Amniotic epithelial cell (primary cell): ENCODE results near the gene PDE6A.
A peak's percentile ranks its signal among the peaks of the same experiment; 100 is the strongest.

Experiments used
- DNase-seq: peaks from one replicate; pipeline ENCODE4 v3.0.0-alpha.2; 2010; ENCODE audit warnings: low read depth

PDE6A gene

DNA sequence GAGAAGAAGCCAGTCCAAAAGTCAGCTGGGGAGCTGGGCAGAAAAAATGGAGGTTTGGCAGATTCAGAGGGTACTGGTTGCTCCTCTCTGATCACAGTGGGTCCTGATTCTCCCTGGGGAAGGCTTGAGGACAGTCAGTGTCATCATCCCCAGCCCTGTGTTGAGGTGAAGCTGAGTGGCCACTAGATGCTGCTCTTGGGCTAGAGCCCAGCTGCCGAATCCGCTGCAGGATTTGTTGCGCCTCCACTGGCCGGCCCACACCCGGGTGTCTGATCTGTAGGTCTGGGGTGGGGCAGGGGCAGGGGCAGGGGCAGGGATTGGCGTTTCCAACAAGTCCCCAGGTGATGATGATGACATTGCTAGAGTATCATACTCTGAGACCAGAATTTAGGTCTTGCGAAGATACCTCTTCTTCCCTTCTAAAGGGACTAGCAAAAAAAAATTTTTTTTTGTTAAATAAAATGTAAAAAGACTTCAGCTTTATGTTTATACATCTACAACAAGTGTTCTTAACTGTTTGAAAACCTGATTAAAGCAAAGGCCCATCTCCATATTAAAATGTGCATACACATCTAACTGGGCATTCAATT lies 106.8 kb downstream of the PDE6A start:
- DNase-seq, result peak; percentile 64

- no peak for DNase-seq
Measured at GRCh38 chr5:149836451-149837139, 108.0 kb downstream of the PDE6A start.

- DNase-seq, result peak; percentile 87
Measured at GRCh38 chr5:149834246-149834855, 110.2 kb downstream of the PDE6A start.

GRCh38 chr5:149833116-149833827 lies 111.3 kb downstream of the PDE6A start:
- no peak for DNase-seq

DNA sequence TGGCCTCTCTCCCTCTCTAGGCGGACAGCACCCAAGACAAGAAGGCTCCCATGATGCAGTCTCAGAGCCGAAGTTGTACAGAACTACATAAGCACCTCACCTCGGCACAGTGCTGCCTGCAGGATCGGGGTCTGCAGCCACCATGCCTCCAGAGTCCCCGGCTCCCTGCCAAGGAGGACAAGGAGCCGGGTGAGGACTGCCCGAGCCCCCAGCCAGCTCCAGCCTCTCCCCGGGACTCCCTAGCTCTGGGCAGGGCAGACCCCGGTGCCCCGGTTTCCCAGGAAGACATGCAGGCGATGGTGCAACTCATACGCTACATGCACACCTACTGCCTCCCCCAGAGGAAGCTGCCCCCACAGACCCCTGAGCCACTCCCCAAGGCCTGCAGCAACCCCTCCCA lies 112.0 kb downstream of the PDE6A start:
- DNase-seq, result no peak

DNA sequence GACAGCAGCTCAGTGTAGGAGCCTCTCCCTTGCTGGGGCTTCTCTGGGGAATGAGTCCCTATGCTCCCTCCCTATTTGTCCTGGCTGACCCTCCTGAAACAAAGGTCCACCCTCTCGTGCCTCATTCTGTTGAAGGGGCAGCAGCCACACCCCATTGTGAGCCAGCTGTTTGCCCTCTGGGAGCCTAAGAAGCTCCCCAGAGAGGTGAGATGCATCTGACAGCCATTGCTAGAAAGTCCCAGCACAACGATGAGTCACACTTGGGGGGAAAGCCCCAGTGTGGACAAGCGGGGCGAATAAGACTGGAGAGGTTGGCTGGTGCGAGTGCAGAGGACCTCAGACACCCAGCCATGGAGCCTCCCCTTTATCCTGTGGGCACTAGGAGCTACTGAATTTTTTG lies 113.1 kb downstream of the PDE6A start:
- DNase-seq, result peak; percentile 32

- DNase-seq, result no peak
Measured at GRCh38 chr5:149830579-149830978, 114.0 kb downstream of the PDE6A start.

DNA sequence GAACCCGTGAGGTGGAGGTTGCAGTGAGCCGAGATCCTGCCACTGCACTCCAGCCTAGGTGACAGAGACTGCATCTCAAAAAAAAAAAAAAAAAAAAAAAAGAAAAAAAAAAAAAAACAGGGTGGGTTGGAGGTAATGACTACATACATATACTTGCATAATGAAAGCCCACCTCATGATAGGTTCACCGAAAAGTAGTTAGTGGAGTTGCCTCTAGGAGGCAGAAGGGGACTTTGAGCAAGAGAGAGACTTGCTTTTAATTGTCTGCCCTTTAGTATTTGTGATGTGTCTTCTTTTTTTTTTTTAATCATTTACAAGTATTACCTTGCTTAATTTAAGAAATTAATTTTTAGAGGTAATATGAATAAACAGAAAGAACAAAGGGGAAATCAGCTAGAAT lies 114.6 kb downstream of the PDE6A start:
- peak; percentile 24 for DNase-seq

DNA sequence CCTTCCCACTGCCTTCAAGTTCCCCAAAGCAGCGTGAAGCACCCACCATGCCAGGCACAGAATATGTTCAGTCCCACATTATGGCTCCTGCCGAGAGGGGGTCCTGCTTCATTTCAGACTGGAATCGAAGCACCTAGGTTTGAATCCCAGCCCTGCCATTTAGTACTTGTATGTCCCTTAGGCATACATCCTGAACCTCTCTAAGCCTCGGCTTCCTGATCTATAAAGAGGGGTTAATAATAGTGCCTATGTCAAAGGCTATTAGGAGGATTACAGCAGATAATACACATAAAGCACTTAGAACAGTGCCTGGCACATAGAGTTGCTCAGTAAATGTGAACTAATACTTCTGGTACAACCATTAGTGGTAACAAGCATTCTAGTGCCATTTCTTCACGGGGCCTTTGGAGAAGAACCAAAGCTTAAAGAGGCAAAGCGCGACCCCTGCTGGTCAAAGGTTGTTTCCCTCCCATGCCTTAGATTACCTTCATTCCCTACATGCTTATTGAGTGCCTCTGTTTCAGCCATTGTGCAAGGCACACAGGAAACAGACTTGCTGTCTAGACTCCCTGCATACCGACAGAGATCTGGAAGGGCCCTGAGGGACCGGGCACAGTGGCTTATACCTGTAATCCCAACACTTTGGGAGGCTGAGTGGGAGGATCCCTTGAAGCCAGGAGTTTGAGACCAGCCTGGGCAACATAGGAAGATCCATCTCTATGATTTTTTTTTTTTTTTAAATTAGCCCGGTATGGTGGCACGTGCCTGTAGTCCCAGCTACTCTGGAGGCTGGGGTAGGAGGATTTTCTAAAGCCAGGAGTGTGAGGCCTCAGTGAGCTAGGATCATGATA lies 116.2 kb downstream of the PDE6A start:
- peak; percentile 93 for DNase-seq

GRCh38 chr5:149827546-149827945 lies 117.0 kb downstream of the PDE6A start:
- DNase-seq, result no peak

DNA sequence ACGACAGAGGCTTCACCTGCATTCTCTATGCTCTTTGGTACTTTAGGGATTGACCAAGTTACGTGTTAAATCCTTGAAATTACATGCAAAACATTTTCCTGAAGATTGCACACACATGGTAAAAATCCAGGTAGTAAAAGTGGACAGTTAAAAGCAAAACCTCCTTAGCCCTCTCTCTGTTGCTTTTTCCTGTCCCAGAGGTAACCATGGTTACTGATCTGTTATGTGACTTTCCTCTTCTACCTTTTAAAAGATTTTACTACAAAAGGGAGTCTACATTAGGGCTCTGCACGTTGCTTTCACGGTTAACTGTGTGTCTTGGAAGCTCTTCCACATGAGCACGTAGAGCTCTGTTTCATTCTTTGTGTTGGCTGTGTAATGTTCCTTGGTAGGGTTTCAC lies 117.5 kb downstream of the PDE6A start:
- DNase-seq, result no peak

DNA sequence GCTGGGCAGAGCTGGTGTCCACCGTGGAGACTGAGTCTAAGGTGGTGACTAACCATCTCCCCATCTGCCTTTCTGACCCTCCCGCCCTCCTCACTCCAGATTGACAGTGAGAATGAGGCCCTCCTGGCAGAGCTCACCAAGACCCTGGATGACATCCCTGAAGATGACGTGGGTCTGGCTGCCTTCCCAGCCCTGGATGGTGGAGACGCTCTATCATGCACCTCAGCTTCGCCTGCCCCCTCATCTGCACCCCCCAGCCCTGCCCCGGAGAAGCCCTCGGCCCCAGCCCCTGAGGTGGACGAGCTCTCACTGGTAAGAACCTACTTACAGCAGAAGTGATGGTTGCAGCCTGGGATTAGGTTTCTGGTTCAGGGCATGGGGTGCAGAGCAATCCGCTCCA lies 118.0 kb downstream of the PDE6A start:
- no peak for DNase-seq

DNA sequence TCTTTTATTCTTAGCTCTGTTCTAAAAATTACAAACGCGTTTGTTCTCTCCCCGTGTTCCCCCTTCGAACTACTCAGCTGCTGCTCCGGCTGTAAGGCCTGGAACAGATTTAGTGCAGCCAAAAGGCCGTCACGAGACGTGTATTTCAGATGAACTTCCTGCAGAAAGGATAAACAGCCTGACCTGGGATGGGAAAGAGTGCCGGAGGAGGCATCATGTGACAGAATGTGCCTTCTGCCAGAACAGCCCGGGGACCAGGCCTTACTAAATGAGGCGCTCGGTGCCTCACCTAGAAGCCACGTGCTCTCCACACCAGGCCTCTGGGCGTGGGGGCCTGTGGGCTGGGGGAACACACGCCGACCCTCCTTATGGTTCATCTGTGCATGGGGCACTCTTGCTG lies 119.7 kb downstream of the PDE6A start:
- no peak for DNase-seq

DNA sequence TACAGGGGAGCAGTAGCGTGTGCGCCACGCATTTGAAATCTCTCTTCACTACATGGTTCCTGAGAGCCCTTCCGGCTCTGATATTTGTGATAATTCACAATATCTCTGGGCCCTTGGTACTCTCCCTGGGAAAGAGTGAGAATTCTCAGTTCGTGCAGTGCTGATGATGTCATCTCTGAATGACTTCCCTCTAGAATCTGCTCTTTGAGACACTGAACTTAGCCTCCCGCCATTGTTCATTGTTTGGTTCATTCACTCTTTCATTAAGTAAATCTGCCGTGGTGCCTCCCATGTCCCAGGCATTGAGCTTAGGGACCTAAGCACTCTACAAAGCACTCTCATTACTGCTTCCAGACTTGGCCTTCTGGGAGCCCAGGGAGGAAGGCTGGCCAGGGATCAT lies 120.5 kb downstream of the PDE6A start:
- DNase-seq, result no peak

DNA sequence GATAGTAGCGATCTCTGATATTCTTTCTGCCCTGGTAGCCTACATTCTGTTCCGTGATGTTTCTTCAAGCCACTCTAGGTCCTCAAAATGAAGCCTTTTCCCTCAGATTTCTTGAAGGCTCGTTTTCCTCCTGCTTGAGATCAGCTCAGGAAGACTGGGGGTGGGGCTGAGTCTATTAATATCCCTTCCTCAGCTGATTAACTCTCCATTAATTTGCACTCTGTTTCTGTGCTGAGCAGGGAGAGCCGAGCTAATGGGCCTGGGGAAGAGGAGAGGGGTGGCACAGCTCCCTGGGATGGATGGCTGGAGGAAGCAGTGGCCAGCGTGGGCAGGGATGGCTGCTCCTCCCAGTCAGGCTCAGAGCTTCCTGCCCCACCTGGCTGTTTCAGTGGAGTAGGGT lies 121.2 kb downstream of the PDE6A start:
- no peak for DNase-seq

DNA sequence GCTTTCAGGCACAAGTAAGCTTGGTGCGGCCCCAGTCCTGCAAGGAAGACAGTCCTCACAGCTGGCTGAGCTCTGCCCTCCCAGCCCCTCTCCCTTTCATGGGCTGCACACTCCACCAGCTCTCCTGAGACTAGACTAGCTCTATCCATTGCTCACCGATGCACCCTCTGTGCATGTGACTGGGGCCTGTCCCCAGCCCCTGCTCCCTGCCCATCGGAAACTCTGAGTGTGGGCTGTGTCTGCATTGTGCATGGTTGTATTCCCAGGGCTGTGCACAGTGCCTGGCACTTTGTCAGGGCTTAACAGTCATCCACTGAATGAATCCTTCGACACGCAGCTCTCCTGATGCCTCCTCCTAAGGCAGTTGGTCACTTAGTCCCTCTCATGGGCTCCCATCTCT lies 122.3 kb downstream of the PDE6A start:
- no peak for DNase-seq

GRCh38 chr5:149820536-149821510 lies 123.8 kb downstream of the PDE6A start:
- DNase-seq, result no peak

GRCh38 chr5:149820012-149820411 lies 124.6 kb downstream of the PDE6A start:
- no peak for DNase-seq

- no peak for DNase-seq
Measured at GRCh38 chr5:149818116-149818515, 126.5 kb downstream of the PDE6A start.

GRCh38 chr5:149817539-149818060 lies 127.0 kb downstream of the PDE6A start:
- no peak for DNase-seq

DNA sequence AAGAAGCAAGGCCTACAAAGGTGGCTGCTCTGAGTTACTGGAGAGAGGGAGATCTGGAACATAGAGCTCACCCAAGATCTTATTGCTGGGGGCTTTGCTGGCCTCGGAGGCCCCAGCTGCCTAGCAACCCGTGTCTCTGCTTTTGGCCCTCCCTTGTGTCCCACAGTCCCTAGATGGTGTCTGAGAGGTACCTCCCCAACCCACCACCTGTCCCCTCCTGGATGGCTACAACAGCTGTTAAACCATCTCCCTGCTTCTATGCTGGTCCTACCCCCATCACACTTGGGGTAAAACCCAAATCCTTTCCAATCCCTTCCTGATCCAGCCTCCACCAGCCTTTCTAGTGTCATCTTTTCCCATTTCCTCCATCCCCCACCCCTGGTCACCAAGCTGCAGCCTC lies 127.9 kb downstream of the PDE6A start:
- no peak for DNase-seq
